Tibial nerve (tissue), 4 donors: ENCODE data around the gene DHX57. TPM values are rescaled to one million over a fixed set of nuclear protein-coding genes. Genes with fewer than 3 reads are reported as not detected.

ENCODE experiments used
- DNase-seq, 2 donors: peaks; one replicate each; pipeline ENCODE4 v3.0.0-alpha.2; 2019; ENCODE audit warnings: low spot score in 2 of 2
- H3K27ac ChIP-seq, 4 donors: fragments of 200-600 bp; sonication (generic) in 3 of 4; one replicate each; pipeline ENCODE4 v1.5.1; 2017 to 2019; ENCODE audit warnings: mild to moderate bottlenecking in 1 of 4
- H3K27me3 ChIP-seq, 2 donors: fragments of 200-600 bp; sonication (generic) in 1 of 2; one replicate each; pipeline versions ENCODE4 v1.5.1 to v1.6.0; 2017 to 2019
- H3K36me3 ChIP-seq, 3 donors: fragments of 200-600 bp; sonication (generic); one replicate each; pipeline ENCODE4 v1.5.1; 2018 to 2019
- H3K4me1 ChIP-seq, 4 donors: fragments of 200-600 bp; sonication (generic) in 3 of 4; one replicate each; pipeline ENCODE4 v1.5.1; 2017 to 2019
- H3K4me3 ChIP-seq, 4 donors: fragments of 200-600 bp; sonication (generic) in 3 of 4; one replicate each; pipeline ENCODE4 v1.5.1; 2017 to 2019; ENCODE audit warnings: mild to moderate bottlenecking in 1 of 4, moderate library complexity in 1 of 4
- H3K9me3 ChIP-seq, 4 donors: fragments of 200-600 bp; sonication (generic) in 3 of 4; one replicate each; pipeline ENCODE4 v1.5.1; 2017 to 2019
- CTCF ChIP-seq, 5 experiments: fragments of 200-600 bp in 3 of 5; fragments of 450-650 bp in 2 of 5; sonication (generic) in 3 of 5; IDR thresholded peaks; one replicate each; pipeline ENCODE4 v1.5.1; 2016 to 2019; ENCODE audit warnings: antibody characterized with exemption in 5 of 5, mild to moderate bottlenecking in 3 of 5, moderate library complexity in 2 of 5
- EP300 ChIP-seq, 2 donors: sonication (generic); formaldehyde crosslinking; IDR thresholded peaks; one replicate each; pipeline ENCODE4 v1.6.1; 2017; ENCODE audit warnings: antibody characterized with exemption in 2 of 2, mild to moderate bottlenecking in 1 of 2
- POLR2A ChIP-seq, 2 donors: fragments of 450-650 bp; IDR thresholded peaks; one replicate each; pipeline ENCODE4 v1.6.1; 2017; ENCODE audit warnings: antibody characterized with exemption in 2 of 2, mild to moderate bottlenecking in 2 of 2, moderate library complexity in 2 of 2
- WGBS, 2 donors: methylation state at CpG; one replicate each; pipeline ENCODE4 v1.1.5; 2018; 5-methylcytosine and 5-hydroxymethylcytosine counted together
- total RNA-seq, 4 donors: library from RNA; depleted of rRNA; stranded (reverse); fragments of >200 nt; gene quantifications; one replicate each; pipeline ENCODE4 v1.1.0, GENCODE V29; 2016

Gene DHX57
- total RNA-seq, 4 donors from 2014 or later = 11.1 to 22.0 (median 13.4) TPM

GRCh38 chr2:38900726-38901125 is 25.0 kb upstream of the DHX57 start:
- WGBS, 2 donors = 69 to 71% methylated on average over 1 of the region's 1 CpG
- H3K27ac ChIP-seq = no peak overlapping the region

GRCh38 chr2:38898256-38898655 is 22.5 kb upstream of the DHX57 start:
- H3K4me1 ChIP-seq = no peaks in the 10 kb centered on the region
- no peak for TF ChIP-seq CTCF (IDR thresholded peaks at IDR 0.05)
- TF ChIP-seq EP300 (IDR thresholded peaks at IDR 0.05) = no peak
- TF ChIP-seq POLR2A (IDR thresholded peaks at IDR 0.05) = no peak
- DNase-seq = no peak
- no peak overlapping the region for H3K4me3 ChIP-seq
- no peaks in the 10 kb centered on the region for H3K27me3 ChIP-seq
- no peak overlapping the region for H3K27ac ChIP-seq
- H3K9me3 ChIP-seq = no peaks in the 10 kb centered on the region
- H3K36me3 ChIP-seq = no peaks in the 10 kb centered on the region
- WGBS, 2 donors = 78 to 82% methylated on average over 5 of the region's 5 CpGs

More at GRCh38 chr2:38900726-38901125, 25.0 kb upstream of the DHX57 start:
- no peak for DNase-seq
- no peaks in the 10 kb centered on the region for H3K36me3 ChIP-seq
- no peak overlapping the region for H3K4me3 ChIP-seq
- no peak for TF ChIP-seq POLR2A (IDR thresholded peaks at IDR 0.05)
- TF ChIP-seq EP300 (IDR thresholded peaks at IDR 0.05) = no peak
- TF ChIP-seq CTCF (IDR thresholded peaks at IDR 0.05) = no peak
- H3K4me1 ChIP-seq = no peaks in the 10 kb centered on the region
- H3K27me3 ChIP-seq = no peaks in the 10 kb centered on the region
- no peaks in the 10 kb centered on the region for H3K9me3 ChIP-seq

- no peak for DNase-seq
- Histone ChIP-seq H3K4me1 (no peaks in the 10 kb centered on the region), H3K27me3 (no peaks in the 10 kb centered on the region), H3K27ac (no peak overlapping the region), H3K36me3 (no peaks in the 10 kb centered on the region), H3K9me3 (no peaks in the 10 kb centered on the region), H3K4me3 (no peak overlapping the region)
- TF ChIP-seq EP300 (IDR thresholded peaks at IDR 0.05) = no peak
- no peak for TF ChIP-seq CTCF (IDR thresholded peaks at IDR 0.05)
- TF ChIP-seq POLR2A (IDR thresholded peaks at IDR 0.05) = no peak
These were observed 17.1 kb upstream of the DHX57 start for GRCh38 chr2:38892819-38893218.

GRCh38 chr2:38889575-38889974 is 13.8 kb upstream of the DHX57 start, which contains the start of gene ARHGEF33:
Gene ARHGEF33, plus strand, starts transcription at chr2:38889875. Its CDS starts 29,573 bp downstream, at chr2:38919448.
- no peak for DNase-seq
- Histone ChIP-seq H3K4me1 (no peaks in the 10 kb centered on the region), H3K27me3 (no peaks in the 10 kb centered on the region), H3K36me3 (peaks cover 0 to 16% (median 0%) of the 10 kb centered on the region in 3 donors), H3K4me3 (no peak within 1 kb of the TSS), H3K27ac (no peak within 1 kb of the TSS), H3K9me3 (no peaks in the 10 kb centered on the region)
- TF ChIP-seq POLR2A (IDR thresholded peaks at IDR 0.05) (no peak), EP300 (IDR thresholded peaks at IDR 0.05) (no peak), CTCF (IDR thresholded peaks at IDR 0.05) (no peak)
- 71 to 83% methylated on average over 3 of the region's 3 CpGs for WGBS, 2 donors

- no peak overlapping the region for H3K4me3 ChIP-seq
- TF ChIP-seq CTCF (IDR thresholded peaks at IDR 0.05) = no peak
- TF ChIP-seq POLR2A (IDR thresholded peaks at IDR 0.05) = no peak
- TF ChIP-seq EP300 (IDR thresholded peaks at IDR 0.05) = no peak
These were observed 13.3 kb upstream of the DHX57 start for GRCh38 chr2:38889045-38889444.

More at GRCh38 chr2:38889045-38889444, 13.3 kb upstream of the DHX57 start:
- Histone ChIP-seq H3K36me3 (peaks cover 0 to 21% (median 0%) of the 10 kb centered on the region in 3 donors), H3K27ac (no peak overlapping the region), H3K4me1 (no peaks in the 10 kb centered on the region), H3K9me3 (no peaks in the 10 kb centered on the region), H3K27me3 (no peaks in the 10 kb centered on the region)
- no peak for DNase-seq
